ENCODE results near the gene LMO3. TPM values are rescaled to one million over a fixed set of nuclear protein-coding genes. Genes with fewer than 3 reads are reported as not detected.

Gene LMO3
- polyA plus RNA-seq, 2 of the 4 experiments (the other 2 are of a cell fraction): 0.05 TPM; not detected in 1

DNA sequence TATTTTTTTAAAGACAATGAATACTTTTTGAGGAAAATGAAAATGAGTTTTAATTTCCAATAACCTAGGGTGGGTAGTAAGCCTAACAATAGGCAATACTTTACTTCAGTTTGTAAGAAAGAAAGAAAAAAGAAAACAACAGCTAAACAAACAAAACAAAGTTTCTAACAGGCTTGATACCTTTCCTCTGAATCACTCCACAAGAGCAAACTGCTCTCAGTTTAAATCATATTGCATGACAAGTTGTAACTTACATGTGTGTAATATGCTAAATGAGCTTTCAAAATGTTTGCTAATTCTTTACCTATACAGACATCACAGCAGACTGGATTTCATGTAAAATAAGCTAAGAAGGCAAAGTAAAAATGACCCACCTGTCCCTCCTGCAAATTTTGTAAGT, 6.7 kb upstream of the LMO3 start:
- peaks cover 12% of the 10 kb centered on the region for H3K4me1 ChIP-seq
- DNase-seq (ENCODE audit: low read depth in 1 of 2, low spot score in 1 of 2) (no peak), ATAC-seq (no peak), FAIRE-seq (no peak)
- H3K4me3 ChIP-seq: no peak overlapping the region
- no peaks in the 10 kb centered on the region for H3K9me3 ChIP-seq
- CTCF ChIA-PET: no interaction called here
- no peak for TF ChIP-seq CHD4 (IDR thresholded peaks at IDR 0.05; ENCODE audit: borderline replicate concordance)
- TF ChIP-seq HEYL (CRISPR knock-in tag; IDR thresholded peaks at IDR 0.05): no peak
- no peak for TF ChIP-seq ZFP36 (IDR thresholded peaks at IDR 0.05; ENCODE audit: borderline replicate concordance, partially characterized antibody)
- TF ChIP-seq, protein P1, sequence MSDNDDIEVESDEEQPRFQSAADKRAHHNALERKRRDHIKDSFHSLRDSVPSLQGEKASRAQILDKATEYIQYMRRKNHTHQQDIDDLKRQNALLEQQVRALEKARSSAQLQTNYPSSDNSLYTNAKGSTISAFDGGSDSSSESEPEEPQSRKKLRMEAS (IDR thresholded peaks at IDR 0.05): no peak
- no peak for TF ChIP-seq FOSB (CRISPR knock-in tag; IDR thresholded peaks at IDR 0.05)
- TF ChIP-seq, protein P2, sequence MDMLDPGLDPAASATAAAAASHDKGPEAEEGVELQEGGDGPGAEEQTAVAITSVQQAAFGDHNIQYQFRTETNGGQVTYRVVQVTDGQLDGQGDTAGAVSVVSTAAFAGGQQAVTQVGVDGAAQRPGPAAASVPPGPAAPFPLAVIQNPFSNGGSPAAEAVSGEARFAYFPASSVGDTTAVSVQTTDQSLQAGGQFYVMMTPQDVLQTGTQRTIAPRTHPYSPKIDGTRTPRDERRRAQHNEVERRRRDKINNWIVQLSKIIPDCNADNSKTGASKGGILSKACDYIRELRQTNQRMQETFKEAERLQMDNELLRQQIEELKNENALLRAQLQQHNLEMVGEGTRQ (IDR thresholded peaks at IDR 0.05): no peak
- TF ChIP-seq, protein P3, sequence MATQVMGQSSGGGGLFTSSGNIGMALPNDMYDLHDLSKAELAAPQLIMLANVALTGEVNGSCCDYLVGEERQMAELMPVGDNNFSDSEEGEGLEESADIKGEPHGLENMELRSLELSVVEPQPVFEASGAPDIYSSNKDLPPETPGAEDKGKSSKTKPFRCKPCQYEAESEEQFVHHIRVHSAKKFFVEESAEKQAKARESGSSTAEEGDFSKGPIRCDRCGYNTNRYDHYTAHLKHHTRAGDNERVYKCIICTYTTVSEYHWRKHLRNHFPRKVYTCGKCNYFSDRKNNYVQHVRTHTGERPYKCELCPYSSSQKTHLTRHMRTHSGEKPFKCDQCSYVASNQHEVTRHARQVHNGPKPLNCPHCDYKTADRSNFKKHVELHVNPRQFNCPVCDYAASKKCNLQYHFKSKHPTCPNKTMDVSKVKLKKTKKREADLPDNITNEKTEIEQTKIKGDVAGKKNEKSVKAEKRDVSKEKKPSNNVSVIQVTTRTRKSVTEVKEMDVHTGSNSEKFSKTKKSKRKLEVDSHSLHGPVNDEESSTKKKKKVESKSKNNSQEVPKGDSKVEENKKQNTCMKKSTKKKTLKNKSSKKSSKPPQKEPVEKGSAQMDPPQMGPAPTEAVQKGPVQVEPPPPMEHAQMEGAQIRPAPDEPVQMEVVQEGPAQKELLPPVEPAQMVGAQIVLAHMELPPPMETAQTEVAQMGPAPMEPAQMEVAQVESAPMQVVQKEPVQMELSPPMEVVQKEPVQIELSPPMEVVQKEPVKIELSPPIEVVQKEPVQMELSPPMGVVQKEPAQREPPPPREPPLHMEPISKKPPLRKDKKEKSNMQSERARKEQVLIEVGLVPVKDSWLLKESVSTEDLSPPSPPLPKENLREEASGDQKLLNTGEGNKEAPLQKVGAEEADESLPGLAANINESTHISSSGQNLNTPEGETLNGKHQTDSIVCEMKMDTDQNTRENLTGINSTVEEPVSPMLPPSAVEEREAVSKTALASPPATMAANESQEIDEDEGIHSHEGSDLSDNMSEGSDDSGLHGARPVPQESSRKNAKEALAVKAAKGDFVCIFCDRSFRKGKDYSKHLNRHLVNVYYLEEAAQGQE (IDR thresholded peaks at IDR 0.05): no peak
- TF ChIP-seq GATA3 (IDR thresholded peaks at IDR 0.05; ENCODE audit: borderline replicate concordance): no peak
- TF ChIP-seq, protein P4, sequence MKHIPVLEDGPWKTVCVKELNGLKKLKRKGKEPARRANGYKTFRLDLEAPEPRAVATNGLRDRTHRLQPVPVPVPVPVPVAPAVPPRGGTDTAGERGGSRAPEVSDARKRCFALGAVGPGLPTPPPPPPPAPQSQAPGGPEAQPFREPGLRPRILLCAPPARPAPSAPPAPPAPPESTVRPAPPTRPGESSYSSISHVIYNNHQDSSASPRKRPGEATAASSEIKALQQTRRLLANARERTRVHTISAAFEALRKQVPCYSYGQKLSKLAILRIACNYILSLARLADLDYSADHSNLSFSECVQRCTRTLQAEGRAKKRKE (CRISPR knock-in tag; IDR thresholded peaks at IDR 0.05; ENCODE audit: low read depth): no peak
- TF ChIP-seq, protein P5, sequence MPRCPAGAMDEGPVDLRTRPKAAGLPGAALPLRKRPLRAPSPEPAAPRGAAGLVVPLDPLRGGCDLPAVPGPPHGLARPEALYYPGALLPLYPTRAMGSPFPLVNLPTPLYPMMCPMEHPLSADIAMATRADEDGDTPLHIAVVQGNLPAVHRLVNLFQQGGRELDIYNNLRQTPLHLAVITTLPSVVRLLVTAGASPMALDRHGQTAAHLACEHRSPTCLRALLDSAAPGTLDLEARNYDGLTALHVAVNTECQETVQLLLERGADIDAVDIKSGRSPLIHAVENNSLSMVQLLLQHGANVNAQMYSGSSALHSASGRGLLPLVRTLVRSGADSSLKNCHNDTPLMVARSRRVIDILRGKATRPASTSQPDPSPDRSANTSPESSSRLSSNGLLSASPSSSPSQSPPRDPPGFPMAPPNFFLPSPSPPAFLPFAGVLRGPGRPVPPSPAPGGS (IDR thresholded peaks at IDR 0.05): no peak
- TF ChIP-seq ZC3H11A (IDR thresholded peaks at IDR 0.05): no peak
- TF ChIP-seq HDAC2 (IDR thresholded peaks at IDR 0.05): no peak
- TF ChIP-seq ESRRA (IDR thresholded peaks at IDR 0.05; ENCODE audit: borderline replicate concordance, low read length): no peak
- TF ChIP-seq RFX5 (IDR thresholded peaks at IDR 0.05): no peak
- TF ChIP-seq ZNF302 (CRISPR knock-in tag; IDR thresholded peaks at IDR 0.05): no peak
- no peak for TF ChIP-seq JUNB (IDR thresholded peaks at IDR 0.05)
- no peak for TF ChIP-seq CBX8 (IDR thresholded peaks at IDR 0.05)
- no peak overlapping the region for H3K27ac ChIP-seq
- H3K4me2 ChIP-seq: peak overlapping the region; percentile 42
- POLR2A ChIA-PET: no interaction called here

DNA sequence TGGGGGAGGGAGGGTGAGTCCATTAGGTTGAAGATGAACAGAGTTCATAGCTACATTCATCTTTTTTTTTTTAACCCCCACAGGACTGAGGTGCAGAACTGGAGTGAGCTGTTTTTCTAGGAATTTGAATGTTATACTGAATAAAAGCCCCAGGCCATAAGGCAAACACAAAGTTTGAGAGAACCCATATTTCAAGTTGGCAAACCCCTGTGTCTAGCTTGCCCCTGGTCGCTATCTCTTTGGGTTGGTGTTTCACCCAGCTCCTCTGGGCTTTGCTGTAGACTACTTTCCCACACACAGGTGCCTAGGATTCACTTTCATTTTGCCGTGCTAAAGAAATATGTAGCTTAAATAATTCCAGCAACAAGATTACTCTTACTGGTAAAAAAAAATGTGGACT, 5.2 kb upstream of the LMO3 start:
- Histone ChIP-seq H3K9me3 (no peaks in the 10 kb centered on the region), H3K4me2 (peak overlapping the region; percentile 10; the same call in 1 of the 3 replicates), H3K27ac (no peak overlapping the region), H3K4me3 (no peak overlapping the region), H3K4me1 (peaks cover 12% of the 10 kb centered on the region)
- FAIRE-seq (no peak), DNase-seq (ENCODE audit: low read depth in 1 of 2, low spot score in 1 of 2) (no peak), ATAC-seq (no peak)
- no peak for TF ChIP-seq HOXA7 (CRISPR knock-in tag; IDR thresholded peaks at IDR 0.05)
- TF ChIP-seq, protein P4 (CRISPR knock-in tag; IDR thresholded peaks at IDR 0.05; ENCODE audit: low read depth): no peak
- TF ChIP-seq ZSCAN20 (CRISPR knock-in tag; IDR thresholded peaks at IDR 0.05): no peak
- TF ChIP-seq MAFK (IDR thresholded peaks at IDR 0.05; ENCODE audit: partially characterized antibody): no peak
- TF ChIP-seq POLR2A (IDR thresholded peaks at IDR 0.05; ENCODE audit: low read length): no peak
- no peak for TF ChIP-seq KDM5A (IDR thresholded peaks at IDR 0.05)
- no peak for TF ChIP-seq HDAC2 (IDR thresholded peaks at IDR 0.05)
- TF ChIP-seq ZNF302 (CRISPR knock-in tag; IDR thresholded peaks at IDR 0.05): no peak
- TF ChIP-seq SMC3 (IDR thresholded peaks at IDR 0.05): no peak
- TF ChIP-seq HEYL (CRISPR knock-in tag; IDR thresholded peaks at IDR 0.05): no peak
- TF ChIP-seq RNF2 (IDR thresholded peaks at IDR 0.05; ENCODE audit: borderline replicate concordance, low read depth): no peak
- TF ChIP-seq, protein P3 (IDR thresholded peaks at IDR 0.05): no peak
- no peak for TF ChIP-seq HOXB5 (CRISPR knock-in tag; IDR thresholded peaks at IDR 0.05)
- WGBS (ENCODE audit: missing lambda C conversion rate): 63% methylated on average over 2 of the region's 2 CpGs
- ChIA-PET POLR2A (no interaction called here), CTCF (no interaction called here)

Data from A549 (cell line).